ENCODE results near the gene SLC30A5.

SLC30A5 gene

DNA sequence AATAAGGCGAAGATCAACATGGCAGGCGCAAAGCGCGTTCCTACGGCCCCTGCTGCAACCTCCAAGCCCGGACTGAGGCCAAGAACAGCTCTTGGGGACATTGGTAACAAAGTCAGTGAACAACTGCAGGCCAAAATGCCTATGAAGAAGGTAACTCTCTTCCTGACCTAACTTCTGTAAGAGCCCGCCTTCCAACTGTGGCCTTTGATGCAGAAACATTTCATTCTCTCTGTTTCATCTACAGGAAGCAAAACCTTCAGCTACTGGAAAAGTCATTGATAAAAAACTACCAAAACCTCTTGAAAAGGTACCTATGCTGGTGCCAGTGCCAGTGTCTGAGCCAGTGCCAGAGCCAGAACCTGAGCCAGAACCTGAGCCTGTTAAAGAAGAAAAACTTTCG is 74.1 kb downstream of the SLC30A5 start:
- no peak for DNase-seq

DNA sequence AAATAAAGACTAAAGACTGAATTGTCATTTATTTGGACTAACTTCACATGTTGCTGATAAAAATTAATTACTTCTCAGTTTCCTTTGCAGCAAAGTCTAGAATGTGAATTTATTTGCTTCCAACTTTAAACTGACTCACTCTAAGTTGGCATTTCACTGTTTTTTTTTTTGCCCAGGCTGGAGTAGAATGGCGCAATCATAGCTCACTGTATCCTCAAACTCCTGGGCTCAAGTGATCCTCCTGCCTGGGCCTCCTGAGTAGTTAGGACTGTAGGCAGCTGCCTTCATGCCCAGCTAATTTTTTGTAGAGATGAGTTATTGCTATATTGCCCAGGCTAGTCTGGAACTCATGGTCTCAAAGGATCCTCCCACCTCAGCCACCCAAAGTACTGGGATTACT is 76.7 kb downstream of the SLC30A5 start:
- no peak for DNase-seq

DNA sequence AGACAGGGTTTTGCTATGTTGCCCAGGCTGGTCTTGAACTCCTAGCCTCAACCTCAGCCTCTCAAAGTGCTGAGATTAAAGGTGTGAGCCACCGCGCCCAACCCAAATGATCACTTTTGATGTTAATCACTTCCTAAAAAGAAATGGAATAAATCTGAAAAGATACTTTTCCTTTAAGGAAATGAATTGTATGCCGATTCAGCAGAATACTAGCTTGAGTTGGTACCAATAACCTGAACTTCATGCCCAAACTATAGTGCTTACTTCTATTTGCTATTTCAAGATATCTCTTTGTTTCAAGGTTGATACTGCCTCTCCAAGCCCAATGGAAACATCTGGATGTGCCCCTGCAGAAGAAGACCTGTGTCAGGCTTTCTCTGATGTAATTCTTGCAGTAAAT is 77.2 kb downstream of the SLC30A5 start:
- no peak for DNase-seq
